H1 (cell line): ENCODE results near the gene CAP1. TPM values are rescaled to one million over a fixed set of nuclear protein-coding genes. Genes with fewer than 3 reads are reported as not detected.

Experiments
- TCF12 ChIP-seq: IDR thresholded peaks from 2 replicates; pipeline ENCODE4 v1.6.1; 2011; ENCODE audit warnings: low read depth, mild to moderate bottlenecking, low read length
- polyA plus RNA-seq, 7 experiments: library from polyadenylated mRNA; depleted of rRNA in 3 of 7; stranded (reverse) in 5 of 7; unstranded in 2 of 7; fragments of >200 nt in 5 of 7; fragments of 200-250 nt in 2 of 7; gene quantifications; 1 replicate in 5 of 7; 2 replicates in 1 of 7; 4 replicates in 1 of 7; pipeline versions ENCODE4 v1.2.1 to v1.2.3, GENCODE V29; 2011 to 2013; ENCODE audit warnings: missing spikeins in 2 of 7, mixed read lengths in 2 of 7
- total RNA-seq: library from RNA; stranded (reverse); fragmentation: NEBNext Ultra II Directional; extraction: Animal tissue kit (Norgen Biotek cat#: 25700); gene quantifications from 2 replicates; pipeline ENCODE4 v1.2.1, GENCODE V29; 2021

Gene CAP1
- total and polyA plus RNA-seq, 2 of the 8 experiments (the other 6 are each of a cell fraction or from before 2014, with no cell fraction given), result 140 to 295 TPM

- TF ChIP-seq TCF12, result no peak
These were observed 61.5 kb downstream of the CAP1 start (continued) for GRCh38 chr1:40102038-40102437.
